Activated CD8-positive, alpha-beta memory T cell treated with anti-CD3 and anti-CD28 coated beads, Interleukin-2, amount 50 U/mL, for 1 hour (primary cell): Measurements from ENCODE around the gene GXYLT2.

ENCODE experiments used
- DNase-seq: peaks from one replicate; pipeline ENCODE4 v3.0.0-alpha.2; 2020; ENCODE audit errors: extremely low read depth

Gene GXYLT2, protein sequence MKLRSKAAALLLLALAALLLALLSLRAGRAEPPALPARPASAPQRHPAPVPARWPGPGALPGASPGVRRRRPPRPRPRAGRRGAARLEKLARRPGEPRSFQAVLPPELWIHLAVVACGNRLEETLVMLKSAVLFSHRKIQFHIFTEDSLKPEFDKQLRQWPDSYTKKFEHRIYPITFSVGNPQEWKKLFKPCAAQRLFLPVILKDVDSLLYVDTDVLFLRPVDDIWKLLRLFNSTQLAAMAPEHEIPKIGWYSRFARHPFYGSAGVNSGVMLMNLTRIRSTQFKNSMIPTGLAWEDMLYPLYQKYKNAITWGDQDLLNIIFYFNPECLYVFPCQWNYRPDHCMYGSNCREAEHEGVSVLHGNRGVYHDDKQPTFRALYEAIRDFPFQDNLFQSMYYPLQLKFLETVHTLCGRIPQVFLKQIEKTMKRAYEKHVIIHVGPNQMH

DNA sequence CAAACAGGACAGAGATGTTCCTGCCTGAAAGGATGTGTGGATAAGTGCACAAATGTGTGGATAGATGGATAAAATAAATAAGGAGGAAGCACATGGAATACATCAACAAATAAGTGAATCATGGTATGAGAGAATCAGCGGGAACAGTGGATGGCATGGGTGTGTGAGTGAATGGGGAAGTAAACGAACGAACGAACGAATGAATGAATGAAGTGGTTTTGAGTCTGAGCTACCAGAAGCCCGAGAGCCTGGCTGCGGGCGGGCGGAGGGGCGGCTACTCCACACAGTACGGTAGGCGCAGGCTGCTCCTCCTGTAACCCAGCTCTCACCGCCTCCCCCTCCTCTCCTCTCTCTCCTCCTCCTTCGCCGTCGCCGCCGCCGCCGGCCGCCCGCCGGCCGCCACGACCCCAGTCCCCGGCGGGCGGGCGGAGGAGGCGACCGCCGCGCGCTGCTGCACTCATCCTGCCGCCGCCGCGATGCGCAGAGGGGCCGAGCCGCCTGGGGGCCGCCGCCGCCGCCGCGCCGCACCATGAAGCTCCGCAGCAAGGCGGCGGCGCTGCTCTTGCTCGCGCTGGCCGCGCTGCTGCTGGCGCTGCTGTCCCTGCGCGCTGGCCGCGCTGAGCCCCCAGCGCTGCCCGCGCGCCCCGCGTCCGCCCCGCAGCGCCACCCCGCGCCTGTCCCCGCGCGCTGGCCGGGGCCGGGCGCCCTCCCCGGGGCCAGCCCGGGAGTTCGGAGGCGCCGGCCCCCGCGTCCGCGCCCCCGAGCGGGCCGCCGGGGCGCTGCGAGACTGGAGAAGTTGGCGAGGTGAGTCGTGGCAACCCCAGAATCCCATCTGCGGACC, at the start of gene GXYLT2:
Gene GXYLT2, plus strand, starts transcription at position 342 of the 841 bp plus-strand sequence. Its CDS starts 188 bp downstream, at position 530.
- peak; percentile 0 for DNase-seq

DNA sequence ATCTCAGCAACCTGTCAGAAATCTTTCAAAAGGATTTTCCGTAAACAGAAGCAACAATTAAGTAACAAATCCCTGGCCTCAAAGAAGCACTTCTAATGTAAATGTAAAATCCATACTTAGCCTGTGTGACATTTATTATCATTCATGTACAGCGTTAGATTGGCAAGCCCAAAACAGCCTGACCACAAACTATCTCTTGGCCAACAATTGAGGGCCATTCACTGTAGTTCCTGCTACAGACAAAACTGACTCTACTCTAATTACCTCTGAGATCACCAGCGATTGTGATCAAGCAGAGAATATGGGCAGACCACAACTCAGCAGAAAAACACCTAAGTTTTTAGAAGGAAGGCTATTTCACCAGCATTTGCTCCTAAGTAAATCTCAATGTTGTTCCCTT, 48.8 kb upstream of the GXYLT2 start:
- DNase-seq, result no peak

DNA sequence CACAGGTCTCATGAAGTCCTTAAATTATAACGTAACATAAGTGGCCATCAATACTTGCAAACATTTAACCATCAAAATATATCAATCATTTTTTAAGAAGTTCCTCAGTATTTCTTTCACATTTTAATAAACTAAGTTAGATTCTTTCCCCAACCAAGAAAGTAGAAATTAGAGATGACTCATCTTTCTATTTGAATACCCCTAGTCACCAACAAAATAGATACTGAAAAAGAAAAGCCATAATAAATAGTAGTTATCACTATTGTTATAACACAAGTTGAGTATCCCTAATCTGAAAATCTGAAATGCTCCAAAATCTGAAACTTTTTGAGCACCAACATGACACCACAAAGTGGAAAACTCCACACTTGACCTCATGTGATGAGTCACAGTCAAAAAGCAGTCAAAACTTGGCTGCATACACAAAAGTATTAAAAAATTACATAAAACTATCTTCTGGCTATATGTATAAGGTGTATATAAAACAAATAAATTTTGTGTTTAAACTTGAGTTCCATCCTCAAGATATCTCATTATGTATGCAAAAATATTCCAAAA, 43.3 kb upstream of the GXYLT2 start:
- DNase-seq, result no peak

DNA sequence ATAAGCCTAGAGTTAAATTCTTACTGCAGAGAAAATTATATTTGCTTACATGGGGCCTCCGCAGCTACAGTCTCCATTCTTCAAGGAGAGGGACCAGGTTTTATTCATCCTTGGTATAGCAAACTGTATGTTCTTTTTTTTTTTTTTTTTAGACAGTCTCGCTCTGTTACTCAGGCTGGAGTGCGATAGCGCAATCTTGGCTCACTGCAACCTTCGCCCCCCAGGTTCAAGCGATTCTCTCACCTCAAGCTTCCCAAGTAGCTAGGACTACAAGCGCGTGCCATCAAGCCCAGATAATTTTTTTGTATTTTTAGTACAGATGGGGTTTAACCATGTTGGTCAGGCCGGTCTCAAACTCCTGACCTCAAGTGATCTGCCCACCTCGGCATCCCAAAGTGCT, 41.7 kb upstream of the GXYLT2 start:
- DNase-seq, result no peak

DNA sequence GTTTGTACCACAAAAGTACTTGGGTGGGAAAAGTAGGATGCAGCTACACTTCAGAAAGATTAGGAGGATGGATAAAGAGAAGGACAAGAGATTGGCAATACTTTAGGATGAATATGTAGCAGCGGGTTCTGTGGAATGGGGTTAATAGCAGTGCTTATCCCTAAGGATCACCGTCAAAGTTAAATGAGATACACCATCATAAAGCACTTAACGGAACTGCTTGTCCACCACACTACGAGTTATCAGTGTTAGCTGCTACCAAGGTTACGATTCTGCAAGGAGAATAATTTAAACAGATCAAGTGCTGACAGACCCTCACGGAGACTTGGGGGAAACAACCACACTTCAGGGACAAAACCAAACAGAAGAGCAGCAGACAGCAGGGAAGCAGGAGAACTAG, 40.6 kb upstream of the GXYLT2 start:
- no peak for DNase-seq

DNA sequence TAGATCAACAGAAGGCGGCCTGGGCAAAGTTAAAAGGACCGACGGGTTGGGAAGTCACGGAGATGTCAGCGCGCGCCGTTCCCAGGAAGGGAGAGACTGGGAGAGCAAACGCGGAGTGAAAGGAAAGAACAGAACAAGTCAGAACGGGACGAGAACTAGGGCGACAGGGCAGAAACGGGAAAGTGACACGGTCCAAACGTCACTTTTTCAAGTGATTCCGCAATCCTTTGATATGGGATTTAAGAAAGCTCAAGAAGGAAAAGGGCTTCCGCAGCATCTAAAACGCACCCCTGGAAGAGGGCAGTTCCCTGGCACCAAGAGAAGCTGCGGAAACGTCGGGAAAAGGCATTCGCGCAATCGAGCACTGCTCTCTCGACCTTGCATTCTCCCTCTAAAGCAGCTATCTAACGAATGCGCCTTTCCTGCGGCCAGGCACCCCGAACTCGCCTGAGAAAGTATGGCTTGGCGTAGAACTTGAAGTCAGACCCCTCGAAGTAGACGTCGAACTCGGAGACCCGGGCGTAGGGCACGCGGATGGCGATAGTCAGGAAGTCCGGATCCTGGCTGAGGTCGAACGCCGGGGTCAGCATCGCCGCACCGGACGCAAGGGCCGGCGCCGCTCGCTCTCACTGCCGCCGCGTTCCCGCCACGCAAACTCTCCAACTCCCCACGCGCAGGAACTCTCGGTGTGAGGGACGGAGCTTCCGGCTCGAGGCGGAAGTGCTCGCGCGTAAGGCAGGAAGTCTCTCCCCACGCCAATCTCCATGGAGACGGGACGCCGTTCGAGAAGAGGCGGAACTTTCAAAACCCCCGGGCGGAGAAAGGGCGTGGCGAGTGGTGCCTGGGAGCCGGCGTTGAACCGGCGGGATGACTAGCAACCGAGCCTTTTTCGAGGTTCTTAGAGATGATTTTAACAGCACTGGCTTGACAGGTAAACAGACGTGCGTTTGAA, 39.8 kb upstream of the GXYLT2 start, which contains the start of gene SHQ1:
Gene SHQ1, minus strand, starts transcription at position 695 of the 952 bp plus-strand sequence. Its CDS starts 105 bp downstream, at position 590.
- DNase-seq, result peak; percentile 83

DNA sequence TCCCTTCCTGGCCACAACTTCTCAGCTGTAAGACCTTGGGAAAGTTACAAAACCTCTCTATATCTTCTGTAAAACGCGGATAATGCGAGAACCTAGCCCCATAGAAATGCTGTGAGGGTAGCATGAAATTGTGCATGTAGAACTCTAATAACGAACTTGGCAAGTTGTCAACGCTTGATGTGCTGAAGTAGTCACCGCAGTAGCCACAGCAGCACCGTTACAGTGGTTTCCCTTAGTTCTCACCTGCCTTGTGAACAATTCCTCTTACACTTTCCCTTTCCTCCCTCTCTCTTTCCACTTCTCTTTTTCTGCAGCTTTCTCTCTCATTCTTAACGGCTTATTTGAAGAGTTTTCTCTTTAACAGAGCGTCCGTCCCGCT, 39.2 kb upstream of the GXYLT2 start:
- peak; percentile 10 for DNase-seq

DNA sequence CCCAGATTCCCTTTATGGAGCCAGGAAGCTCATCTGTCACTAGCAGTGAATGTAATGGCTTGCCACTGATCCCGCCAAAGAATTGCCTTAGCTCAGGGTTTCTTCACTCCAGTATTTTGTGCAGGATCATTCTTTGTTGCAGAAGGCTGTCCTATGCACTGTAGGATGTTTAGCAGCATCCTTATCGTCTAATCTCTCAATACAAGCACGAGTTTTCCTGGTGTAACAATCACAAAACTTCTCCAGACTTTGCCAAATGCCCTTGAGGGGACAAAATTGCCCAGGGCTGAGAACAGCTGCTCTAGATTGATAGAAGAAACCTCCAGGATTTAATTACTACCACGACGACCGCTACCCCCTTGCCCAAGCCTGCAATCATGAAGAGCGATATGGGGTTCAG, 32.8 kb upstream of the GXYLT2 start:
- DNase-seq, result no peak

DNA sequence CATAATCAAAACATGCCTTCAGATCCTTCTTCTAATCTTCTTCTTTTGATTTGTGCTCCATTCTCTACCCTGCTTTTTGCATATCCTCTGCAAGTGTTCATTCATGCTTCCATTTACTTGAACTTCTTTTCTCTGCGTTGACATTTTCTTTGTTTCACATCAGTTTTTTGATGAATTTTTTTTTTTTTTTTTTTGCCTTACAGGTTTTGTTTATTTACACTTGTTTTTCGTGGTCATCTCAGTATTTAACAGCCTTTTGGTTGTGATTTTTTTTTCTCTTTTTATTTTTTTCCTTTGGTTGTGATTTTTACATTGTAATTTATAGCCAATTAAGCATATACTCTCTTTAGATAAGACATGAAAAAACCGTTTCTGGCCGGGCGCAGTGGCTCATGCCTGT, 27.8 kb upstream of the GXYLT2 start:
- no peak for DNase-seq

DNA sequence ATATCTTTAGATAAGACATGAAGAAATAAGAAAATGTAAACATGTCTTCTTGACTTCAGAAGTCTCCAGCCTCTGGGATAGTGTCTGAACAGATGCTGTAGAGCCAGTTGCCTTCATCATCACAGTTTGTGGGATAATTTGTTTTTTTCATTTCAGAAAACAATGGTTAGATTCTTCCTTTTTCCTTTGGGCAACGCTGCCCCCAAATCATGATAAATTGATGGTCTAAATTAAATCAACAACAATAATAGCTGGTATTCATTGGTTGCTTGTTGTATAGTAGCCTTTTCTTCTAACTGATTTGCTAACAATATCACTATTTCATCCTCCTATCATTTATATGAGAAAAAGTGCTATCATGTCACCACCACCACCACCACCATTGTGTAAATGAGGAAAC, 27.0 kb upstream of the GXYLT2 start:
- no peak for DNase-seq

DNA sequence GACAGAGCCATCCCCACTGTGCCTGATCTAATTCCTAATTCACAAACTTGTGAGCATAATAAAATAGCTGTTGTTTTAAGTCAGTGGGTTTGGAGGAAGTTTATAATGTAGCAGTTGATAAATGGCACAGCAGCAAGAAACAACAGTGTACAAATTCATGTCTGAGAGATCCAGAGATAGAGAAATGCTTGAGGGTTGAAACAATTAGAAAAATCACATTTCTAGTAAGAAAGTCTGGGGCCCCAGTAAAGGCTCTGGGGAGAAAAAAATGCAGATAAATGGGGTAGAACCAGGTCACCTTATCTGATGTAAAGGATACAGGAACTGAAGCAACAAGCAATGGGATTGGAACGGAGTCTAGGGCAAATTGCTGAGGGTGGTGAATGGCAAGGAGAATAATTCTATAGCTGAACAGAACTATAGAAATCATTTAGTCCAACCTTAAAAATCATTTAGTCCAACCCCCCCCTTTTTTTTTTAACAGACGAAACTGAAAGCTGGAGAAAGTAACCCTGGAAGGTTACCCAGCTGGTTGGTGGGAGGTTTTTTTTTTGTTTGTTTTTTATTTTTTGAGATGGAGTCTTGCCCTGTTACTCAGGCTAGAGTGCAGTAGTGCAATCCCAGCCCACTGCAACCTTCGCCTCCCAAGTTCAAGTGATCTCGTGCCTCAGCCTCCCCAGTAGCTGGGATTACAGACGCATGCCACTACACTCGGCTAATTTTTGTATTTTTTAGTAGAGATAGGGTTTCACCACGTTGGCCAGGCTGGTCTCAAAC, 25.3 kb upstream of the GXYLT2 start:
- DNase-seq, result no peak

DNA sequence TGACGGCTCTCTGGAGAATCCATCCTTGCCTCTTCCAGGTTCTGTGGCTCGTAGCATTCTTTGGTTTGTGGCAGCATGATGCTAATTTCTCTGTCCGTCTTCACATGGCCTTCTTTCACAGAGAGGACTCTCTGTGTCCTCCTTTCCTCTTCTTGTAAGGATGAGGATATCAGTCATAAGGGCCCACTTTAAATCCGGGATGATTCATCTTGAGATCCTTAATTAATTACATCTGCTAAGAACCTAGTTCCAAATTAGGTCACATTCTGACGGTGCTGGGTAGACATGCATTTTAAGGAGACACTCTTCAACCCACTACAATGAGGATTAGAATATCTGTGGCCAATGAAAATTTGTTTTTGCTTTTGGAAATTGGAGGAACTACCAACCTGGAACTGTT, 15.7 kb upstream of the GXYLT2 start:
- no peak for DNase-seq

DNA sequence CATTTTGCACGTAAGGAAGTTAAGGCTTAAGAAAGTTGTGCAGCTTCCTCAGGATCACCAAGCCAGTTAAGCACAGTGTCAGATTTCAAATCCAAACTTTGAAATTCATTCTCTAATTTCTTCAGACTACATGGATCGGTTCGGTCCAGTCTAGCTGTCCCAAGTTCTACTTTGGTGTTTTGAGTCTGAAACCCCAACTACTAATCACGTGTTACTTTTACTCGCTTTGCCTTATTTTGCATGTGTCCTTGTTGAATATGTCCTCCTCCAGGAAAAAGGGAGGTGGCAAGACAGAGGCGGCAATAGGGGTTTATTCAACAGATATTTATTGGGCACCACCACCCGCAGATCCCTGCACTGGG, 522 bp upstream of the GXYLT2 start:
- no peak for DNase-seq

DNA sequence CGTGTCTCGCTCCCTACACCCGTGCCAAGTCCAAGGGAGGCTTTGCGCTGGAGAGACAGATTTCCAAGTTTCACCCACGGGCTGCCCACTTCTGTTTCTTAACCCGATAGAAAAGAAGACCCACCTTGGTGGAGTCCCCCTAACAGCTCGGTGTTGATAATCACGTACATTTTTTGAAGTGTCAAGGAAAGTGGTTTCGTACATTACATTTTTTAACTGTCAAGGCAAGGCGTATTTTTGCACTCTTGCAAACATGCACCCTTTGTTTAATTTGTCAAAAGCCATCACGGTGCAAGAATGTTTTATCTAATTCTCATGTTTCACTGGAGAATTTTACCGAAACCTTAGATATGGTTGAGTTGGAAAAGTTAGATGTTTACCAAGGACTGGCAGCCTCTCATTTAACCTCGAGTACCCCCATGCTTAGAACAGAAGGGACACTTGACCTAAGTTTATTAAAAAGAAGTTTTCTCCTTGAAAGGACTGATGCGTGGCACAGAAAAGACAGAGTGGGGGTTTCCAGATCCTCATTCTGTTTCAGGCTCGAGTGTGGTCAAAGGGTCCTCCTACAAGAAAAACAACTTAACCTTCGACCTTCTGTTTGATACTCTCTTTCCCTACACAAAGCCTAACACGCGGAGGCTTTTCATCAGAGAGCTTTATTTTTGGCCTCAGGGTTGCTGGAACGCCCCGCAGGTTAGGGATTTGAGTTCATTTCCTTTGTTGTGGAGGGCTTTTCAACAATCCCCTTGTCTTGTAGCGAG, 882 bp downstream of the GXYLT2 start:
- no peak for DNase-seq

DNA sequence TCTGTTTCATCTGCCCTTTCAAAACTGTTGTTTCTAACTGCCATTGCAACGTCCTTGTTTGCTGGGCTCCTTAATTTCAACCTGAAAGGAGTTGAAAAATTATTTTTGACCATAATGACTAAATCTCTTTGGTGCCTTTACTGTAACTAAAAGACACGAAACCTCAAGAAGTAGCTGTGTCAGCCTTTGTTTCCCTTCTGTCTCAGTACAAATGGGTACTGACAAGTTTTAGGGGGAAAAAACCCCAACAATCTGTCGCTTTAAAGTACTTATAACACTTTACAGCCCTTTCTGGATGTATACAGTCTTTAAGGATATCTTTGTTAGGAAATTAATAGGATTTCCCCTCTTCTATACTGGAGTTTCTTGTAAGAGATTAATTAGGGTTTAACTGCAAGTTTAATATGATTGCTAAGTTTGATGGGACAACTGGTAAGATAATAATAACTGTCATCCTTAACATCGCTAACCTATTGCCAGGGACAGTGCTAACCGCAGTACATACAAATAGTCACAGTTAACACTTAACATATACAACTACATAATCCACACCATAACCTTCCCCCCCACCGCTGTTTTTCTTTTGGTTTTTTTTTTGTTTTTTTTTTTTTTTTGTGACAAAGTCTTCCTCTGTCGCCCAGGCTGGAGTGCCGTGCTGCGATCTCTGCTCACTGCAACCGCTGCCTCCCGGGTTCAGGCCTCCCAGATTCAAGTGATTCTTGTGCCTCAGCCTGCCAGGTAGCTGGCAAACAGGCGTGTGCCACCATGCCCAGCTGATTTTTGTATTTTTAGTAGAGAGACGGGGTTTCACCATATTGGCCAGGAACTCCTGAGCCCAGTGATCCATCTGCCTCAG, 1.7 kb downstream of the GXYLT2 start:
- DNase-seq, result no peak

DNA sequence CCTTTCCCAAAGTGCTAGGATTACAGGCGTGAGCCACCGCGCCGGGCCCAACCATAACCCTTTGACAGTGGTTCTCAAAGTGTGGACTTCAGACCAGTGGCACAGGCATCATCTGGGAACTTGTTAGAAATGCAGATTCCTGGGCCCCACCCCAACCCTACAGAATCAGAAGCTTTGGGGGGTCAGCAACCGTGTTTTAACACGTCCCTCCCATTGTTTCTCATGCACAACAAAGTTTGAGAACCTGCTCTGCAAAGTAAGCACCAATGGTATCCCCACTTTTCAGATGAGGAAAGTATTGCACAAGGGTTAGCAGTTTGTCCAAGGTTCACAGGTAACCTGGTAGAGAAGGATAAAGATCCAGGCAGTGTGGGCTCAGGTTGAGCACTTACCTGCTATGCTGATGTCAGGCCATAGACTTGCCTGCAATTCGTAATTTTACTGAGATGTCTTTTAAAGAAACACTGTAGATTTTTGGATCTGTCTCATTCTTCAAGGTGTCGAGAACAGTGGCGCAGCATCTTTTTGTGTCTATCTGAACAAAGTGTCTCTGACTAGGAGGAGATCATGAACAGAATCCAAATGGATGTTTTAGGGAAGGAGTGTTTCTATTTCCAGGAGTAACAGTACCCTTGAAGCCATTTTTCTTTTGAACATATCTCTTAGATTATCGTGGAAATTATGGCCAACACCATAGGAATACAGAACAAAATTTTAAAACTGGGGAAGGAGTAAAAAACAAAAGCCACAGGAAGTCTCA, 2.5 kb downstream of the GXYLT2 start:
- DNase-seq, result no peak

DNA sequence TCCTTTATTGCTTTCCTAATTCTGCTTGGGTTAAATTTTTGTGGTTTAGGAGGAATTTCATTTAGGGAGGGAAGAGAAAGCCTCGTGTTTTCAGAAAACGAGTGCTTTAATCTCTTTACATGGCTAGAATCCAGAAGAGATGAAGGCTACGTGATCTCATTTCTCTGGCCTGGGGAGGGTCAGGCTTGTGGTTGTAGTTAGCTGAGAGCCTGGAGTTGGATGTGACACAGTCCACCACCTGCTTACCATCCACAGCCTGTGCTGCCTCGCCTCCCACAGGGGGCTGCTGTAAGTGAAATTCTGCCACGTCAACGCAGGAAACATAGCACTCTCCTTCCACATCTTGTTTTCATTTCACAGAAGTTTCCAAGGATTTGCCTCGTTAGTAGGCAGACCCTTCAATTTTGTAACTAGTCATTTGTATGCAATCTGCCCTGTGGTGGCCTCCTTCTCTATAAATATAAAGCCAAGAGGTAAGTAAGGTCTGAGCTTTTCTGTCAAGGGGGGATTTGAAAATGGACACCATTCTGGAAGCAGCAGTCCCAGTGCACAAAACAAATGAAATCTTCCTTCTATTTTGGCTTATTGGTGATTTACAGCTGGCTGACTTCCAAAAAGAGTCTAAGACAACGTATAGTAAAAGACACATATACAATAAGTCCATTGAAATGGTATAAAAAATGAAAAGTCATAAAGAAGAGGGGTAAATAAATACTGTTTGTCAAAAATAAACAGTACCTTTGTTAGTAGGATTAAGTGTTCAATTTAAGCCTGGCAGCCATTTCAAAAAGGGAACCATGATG, 3.4 kb downstream of the GXYLT2 start:
- DNase-seq, result no peak
